ENCODE data around the gene TRIM40. TPM values are rescaled to one million over a fixed set of nuclear protein-coding genes. Genes with fewer than 3 reads are reported as not detected.

TRIM40 gene
- total and polyA plus RNA-seq, 4 donors, result 0.08 to 0.20 TPM; not detected in 2

- DNase-seq (no peak), ATAC-seq (ENCODE audit: insufficient read depth, low FRiP score) (no peak)
- no peak overlapping the region for H3K9ac ChIP-seq (ENCODE audit: insufficient read depth in 1 of 2, low read length in 2 of 2)
- no peaks in the 10 kb centered on the region for H3K4me1 ChIP-seq (ENCODE audit: control insufficient read depth in 5 of 5, insufficient read depth in 5 of 5, low read length in 5 of 5)
- 73 to 75% methylated on average over 6 of the region's 6 CpGs for WGBS, 2 donors
- no peaks in the 10 kb centered on the region for H3K36me3 ChIP-seq (ENCODE audit: control insufficient read depth in 4 of 4, insufficient read depth in 4 of 4, low read length in 4 of 4)
- H3K27me3 ChIP-seq (ENCODE audit: control insufficient read depth in 3 of 3, insufficient read depth in 3 of 3, low read length in 2 of 3), result peaks cover 0 to 71% (median 35%) of the 10 kb centered on the region in 3 donors
- no peak overlapping the region for H3K4me3 ChIP-seq
- no peaks in the 10 kb centered on the region for H3K9me3 ChIP-seq (ENCODE audit: control insufficient read depth in 4 of 4, insufficient read depth in 3 of 4, low read length in 3 of 4)
- H3K27ac ChIP-seq (ENCODE audit: low read depth in 1 of 2, low read length in 1 of 2), result no peak overlapping the region
- no peak for TF ChIP-seq CTCF (IDR thresholded peaks at IDR 0.05; ENCODE audit: control extremely low read depth, extremely low read depth)
These were observed 42.9 kb upstream of the TRIM40 start for GRCh38 chr6:30092852-30093543.

GRCh38 chr6:30093951-30094661 is 41.8 kb upstream of the TRIM40 start:
- H3K4me3 ChIP-seq, result no peak overlapping the region
- no peak for TF ChIP-seq CTCF (IDR thresholded peaks at IDR 0.05; ENCODE audit: control extremely low read depth, extremely low read depth)
- H3K27me3 ChIP-seq (ENCODE audit: control insufficient read depth in 3 of 3, insufficient read depth in 3 of 3, low read length in 2 of 3), result peaks cover 0 to 79% (median 44%) of the 10 kb centered on the region in 3 donors
- H3K9ac ChIP-seq (ENCODE audit: insufficient read depth in 1 of 2, low read length in 2 of 2), result no peak overlapping the region
- H3K9me3 ChIP-seq (ENCODE audit: control insufficient read depth in 4 of 4, insufficient read depth in 3 of 4, low read length in 3 of 4), result no peaks in the 10 kb centered on the region
- no peaks in the 10 kb centered on the region for H3K36me3 ChIP-seq (ENCODE audit: control insufficient read depth in 4 of 4, insufficient read depth in 4 of 4, low read length in 4 of 4)
- 59 to 64% methylated on average over 5 of the region's 5 CpGs for WGBS, 2 donors
- ATAC-seq (ENCODE audit: insufficient read depth, low FRiP score) (no peak), DNase-seq (no peak)
- no peak overlapping the region for H3K27ac ChIP-seq (ENCODE audit: low read depth in 1 of 2, low read length in 1 of 2)
- no peaks in the 10 kb centered on the region for H3K4me1 ChIP-seq (ENCODE audit: control insufficient read depth in 5 of 5, insufficient read depth in 5 of 5, low read length in 5 of 5)

GRCh38 chr6:30096829-30097228 is 39.1 kb upstream of the TRIM40 start:
- H3K9ac ChIP-seq (ENCODE audit: insufficient read depth in 1 of 2, low read length in 2 of 2), result no peak overlapping the region

More at GRCh38 chr6:30096829-30097228, 39.1 kb upstream of the TRIM40 start:
- Histone ChIP-seq H3K4me3 (no peak overlapping the region), H3K27me3 (ENCODE audit: control insufficient read depth in 3 of 3, insufficient read depth in 3 of 3, low read length in 2 of 3) (peaks cover 0 to 82% (median 69%) of the 10 kb centered on the region in 3 donors), H3K36me3 (ENCODE audit: control insufficient read depth in 4 of 4, insufficient read depth in 4 of 4, low read length in 4 of 4) (no peaks in the 10 kb centered on the region), H3K4me1 (ENCODE audit: control insufficient read depth in 5 of 5, insufficient read depth in 5 of 5, low read length in 5 of 5) (peaks cover 4 to 15% (median 7%) of the 10 kb centered on the region in 5 donors), H3K9me3 (ENCODE audit: control insufficient read depth in 4 of 4, insufficient read depth in 3 of 4, low read length in 3 of 4) (no peaks in the 10 kb centered on the region), H3K27ac (ENCODE audit: low read depth in 1 of 2, low read length in 1 of 2) (no peak overlapping the region)
- DNase-seq (no peak), ATAC-seq (ENCODE audit: insufficient read depth, low FRiP score) (no peak)
- WGBS, 2 donors, result 44 to 61% methylated on average over 1 of the region's 1 CpG
- no peak for TF ChIP-seq CTCF (IDR thresholded peaks at IDR 0.05; ENCODE audit: control extremely low read depth, extremely low read depth)
